HL-60 (cell line): ENCODE data around the gene KDM5B.

Experiments
- DNase-seq, 2 experiments: peaks; one replicate each; pipeline ENCODE4 v3.0.0-alpha.2; 2010 to 2020; ENCODE audit warnings: low read depth in 1 of 2, low spot score in 1 of 2
- H3K27ac ChIP-seq: fragments of 250-450 bp; sonication (Bioruptor Pico); replicated peaks from 2 replicates; pipeline ENCODE4 v1.5.1; 2020; ENCODE audit warnings: mild to moderate bottlenecking, moderate library complexity
- H3K27me3 ChIP-seq: fragments of 250-450 bp; sonication (Bioruptor Pico); 2 replicates; pipeline ENCODE4 v1.5.1; 2021; ENCODE audit warnings: mild to moderate bottlenecking, moderate library complexity; ENCODE audit not compliant: insufficient read depth, poor library complexity, severe bottlenecking
- H3K4me3 ChIP-seq: replicated peaks from 2 replicates; pipeline ENCODE4 v1.5.1; 2011; ENCODE audit warnings: mild to moderate bottlenecking, control low read depth, low read length; ENCODE audit not compliant: insufficient read depth
- CTCF ChIP-seq: IDR thresholded peaks from one replicate; pipeline ENCODE4 v1.5.1; 2011; ENCODE audit warnings: low read length, control low read depth, inconsistent platforms; ENCODE audit not compliant: insufficient read depth
- GABPA ChIP-seq: IDR thresholded peaks from 2 replicates; pipeline ENCODE4 v1.6.1; 2012; ENCODE audit warnings: low read depth
- POLR2AphosphoS5 ChIP-seq: IDR thresholded peaks from 2 replicates; pipeline ENCODE4 v1.6.1; 2012; ENCODE audit warnings: low read depth
- REST ChIP-seq: IDR thresholded peaks from 2 replicates; pipeline ENCODE4 v1.6.1; 2012; ENCODE audit warnings: low read depth; ENCODE audit not compliant: insufficient replicate concordance
- SPI1 ChIP-seq: IDR thresholded peaks from 2 replicates; pipeline ENCODE4 v1.6.1; 2012; ENCODE audit warnings: low read depth, mild to moderate bottlenecking, borderline replicate concordance

The KDM5B gene

GRCh38 chr1:202687798-202688197 lies 120.4 kb downstream of the KDM5B start:
- no peak for DNase-seq
- H3K4me3 ChIP-seq: no peak overlapping the region
- H3K27me3 ChIP-seq: peaks cover 7% of the 10 kb centered on the region
- no peak overlapping the region for H3K27ac ChIP-seq
- no peak for TF ChIP-seq SPI1
- no peak for TF ChIP-seq POLR2AphosphoS5
- no peak for TF ChIP-seq GABPA
- TF ChIP-seq REST: no peak
- TF ChIP-seq CTCF: no peak

GRCh38 chr1:202687370-202687769 lies 120.9 kb downstream of the KDM5B start:
- H3K27me3 ChIP-seq: peaks cover 6% of the 10 kb centered on the region
- no peak for DNase-seq
- no peak for TF ChIP-seq SPI1
- no peak overlapping the region for H3K27ac ChIP-seq
- no peak overlapping the region for H3K4me3 ChIP-seq

GRCh38 chr1:202685641-202686040 lies 122.6 kb downstream of the KDM5B start:
- DNase-seq: no peak
- Histone ChIP-seq H3K27me3 (peaks cover 7% of the 10 kb centered on the region), H3K27ac (no peak overlapping the region), H3K4me3 (no peak overlapping the region)
- TF ChIP-seq GABPA (no peak), POLR2AphosphoS5 (no peak), SPI1 (no peak), CTCF (no peak), REST (no peak)

- Histone ChIP-seq H3K4me3 (no peak overlapping the region), H3K27ac (no peak overlapping the region), H3K27me3 (peaks cover 4% of the 10 kb centered on the region)
- no peak for DNase-seq
- TF ChIP-seq GABPA (no peak), CTCF (no peak), POLR2AphosphoS5 (no peak), REST (no peak), SPI1 (no peak)
Measured at GRCh38 chr1:202684716-202685115, 123.5 kb downstream of the KDM5B start.
